IMR-90 (cell line): ENCODE results near the gene KIF12. TPM values are rescaled to one million over a fixed set of nuclear protein-coding genes. Genes with fewer than 3 reads are reported as not detected.

Experiments
- ATAC-seq: fragments of 200-7000 bp; cut with Tn5 transposase; 2 replicates; pipeline ENCODE4 v1.9.1; 2020; ENCODE audit warnings: low read depth, mild to moderate bottlenecking, moderate library complexity
- BruUV-seq: library from RNA; stranded (reverse); fragments of 400-500 nt; replicated peaks from 2 replicates; lab custom pipeline; 2021; lab: Mats Ljungman, UMichigan
- CTCF ChIA-PET: fragments of 300-600 bp; formaldehyde crosslinking; extraction: SDS; loops from one replicate; lab custom pipeline; 2021; ENCODE audit warnings: antibody characterized with exemption; lab: Yijun Ruan, JAX
- POLR2A ChIA-PET: fragments of 300-600 bp; sonication (Branson Sonifier 250); formaldehyde crosslinking; loops from one replicate; lab custom pipeline; 2022; ENCODE audit warnings: antibody characterized with exemption; ENCODE audit not compliant: unreplicated experiment; lab: Charles Lee
- DNase-seq: peaks from one replicate; pipeline ENCODE4 v3.0.0; 2013
- H2AFZ ChIP-seq: replicated peaks from 2 replicates; pipeline ENCODE3; 2013; ENCODE audit warnings: low read length, mild to moderate bottlenecking; ENCODE audit not compliant: poor library complexity
- H2AK5ac ChIP-seq: 2 replicates; pipeline ENCODE4 v1.6.1; 2013; ENCODE audit warnings: low read depth, low read length, inconsistent platforms
- H2AK9ac ChIP-seq: replicated peaks from 2 replicates; pipeline ENCODE3; 2013; ENCODE audit warnings: mild to moderate bottlenecking, low read depth, low read length, moderate library complexity; ENCODE audit not compliant: poor library complexity
- H2BK120ac ChIP-seq: 2 replicates; pipeline ENCODE4 v1.6.1; 2013; ENCODE audit warnings: low read depth, low read length, inconsistent platforms
- H2BK15ac ChIP-seq: 3 replicates; pipeline ENCODE4 v1.6.1; 2013; ENCODE audit warnings: low read depth, low read length, inconsistent platforms
- H2BK20ac ChIP-seq: 2 replicates; pipeline ENCODE4 v1.6.1; 2013; ENCODE audit warnings: low read depth, mild to moderate bottlenecking, inconsistent platforms, low read length, moderate library complexity
- H2BK5ac ChIP-seq: 2 replicates; pipeline ENCODE4 v1.6.1; 2013; ENCODE audit warnings: mild to moderate bottlenecking, low read depth, low read length, inconsistent platforms; ENCODE audit not compliant: poor library complexity, severe bottlenecking
- H3K14ac ChIP-seq: replicated peaks from 2 replicates; pipeline ENCODE4 v1.6.1; 2013; ENCODE audit warnings: low read depth, low read length, inconsistent platforms
- H3K18ac ChIP-seq: 2 replicates; pipeline ENCODE4 v1.6.1; 2013; ENCODE audit warnings: low read depth, low read length, control low read depth
- H3K23ac ChIP-seq: 2 replicates; pipeline ENCODE4 v1.6.1; 2013; ENCODE audit warnings: low read depth, low read length, inconsistent platforms
- H3K27ac ChIP-seq: 2 replicates; pipeline ENCODE4 v1.5.1; 2013; ENCODE audit warnings: mild to moderate bottlenecking, control low read depth, low read length; ENCODE audit not compliant: insufficient read depth
- H3K27me3 ChIP-seq: 2 replicates; pipeline ENCODE4 v1.6.1; 2013; ENCODE audit warnings: low read length; ENCODE audit not compliant: control insufficient read depth, insufficient read depth
- H3K36me3 ChIP-seq: 2 replicates; pipeline ENCODE4 v1.6.1; 2013; ENCODE audit warnings: low read length, mixed read lengths; ENCODE audit not compliant: control insufficient read depth, insufficient read depth
- H3K4ac ChIP-seq: 2 replicates; pipeline ENCODE4 v1.6.1; 2013; ENCODE audit warnings: low read depth, low read length, inconsistent platforms
- H3K4me1 ChIP-seq: 2 replicates; pipeline ENCODE4 v1.6.1; 2013; ENCODE audit warnings: low read length, mixed read lengths; ENCODE audit not compliant: control insufficient read depth, insufficient read depth
- H3K4me2 ChIP-seq: 2 replicates; pipeline ENCODE4 v1.6.1; 2013; ENCODE audit warnings: low read depth, mild to moderate bottlenecking, control low read depth, low read length, moderate library complexity
- H3K4me3 ChIP-seq: 2 replicates; pipeline ENCODE4 v1.5.1; 2013; ENCODE audit warnings: low read depth, mild to moderate bottlenecking, control low read depth, low read length, moderate library complexity; ENCODE audit not compliant: insufficient read depth
- H3K56ac ChIP-seq: 2 replicates; pipeline ENCODE4 v1.6.1; 2013; ENCODE audit warnings: low read length, inconsistent platforms; ENCODE audit not compliant: insufficient read depth; ENCODE audit errors: extremely low read depth
- H3K79me1 ChIP-seq, 2 experiments: 2 replicates each; pipeline ENCODE4 v1.6.1; 2013; ENCODE audit warnings: low read length in 2 of 2, inconsistent platforms in 1 of 2, low read depth in 1 of 2
- H3K9ac ChIP-seq: 2 replicates; pipeline ENCODE4 v1.6.1; 2013; ENCODE audit warnings: low read depth, low read length, control low read depth
- H3K9me1 ChIP-seq: 2 replicates; pipeline ENCODE4 v1.6.1; 2013; ENCODE audit warnings: low read length, inconsistent platforms; ENCODE audit not compliant: insufficient read depth
- H3K9me3 ChIP-seq: 2 replicates; pipeline ENCODE4 v1.6.1; 2013; ENCODE audit warnings: low read length; ENCODE audit not compliant: control insufficient read depth, insufficient read depth
- H4K20me1 ChIP-seq: 2 replicates; pipeline ENCODE4 v1.6.1; 2013; ENCODE audit warnings: low read length, inconsistent platforms; ENCODE audit not compliant: insufficient read depth
- H4K5ac ChIP-seq: 2 replicates; pipeline ENCODE4 v1.6.1; 2013; ENCODE audit warnings: mild to moderate bottlenecking, low read depth, low read length, control low read depth
- H4K8ac ChIP-seq, 2 experiments: 2 replicates each; pipeline ENCODE4 v1.6.1; 2013; ENCODE audit warnings: low read depth in 2 of 2, low read length in 2 of 2, control low read depth in 1 of 2, inconsistent platforms in 1 of 2
- H4K91ac ChIP-seq: 2 replicates; pipeline ENCODE4 v1.6.1; 2013; ENCODE audit warnings: low read depth, low read length, inconsistent platforms; ENCODE audit not compliant: insufficient read depth
- BHLHE40 ChIP-seq: fragments of 150-350 bp; IDR thresholded peaks from 2 replicates; pipeline ENCODE4 v1.6.1; 2016; ENCODE audit warnings: mild to moderate bottlenecking, low read depth, low read length
- CEBPB ChIP-seq: IDR thresholded peaks from 2 replicates; pipeline ENCODE4 v1.6.1; 2012; ENCODE audit warnings: low read depth, low read length, improper control_type of control experiment
- CHD1 ChIP-seq: IDR thresholded peaks from 2 replicates; pipeline ENCODE4 v1.6.1; 2012; ENCODE audit warnings: low read depth, low read length, improper control_type of control experiment
- CTCF ChIP-seq: conservative IDR thresholded peaks from 2 replicates; pipeline ENCODE4 v1.5.1; 2012; ENCODE audit warnings: mild to moderate bottlenecking, low read depth, low read length, improper control_type of control experiment
- FOS ChIP-seq: fragments of 150-350 bp; IDR thresholded peaks from 2 replicates; pipeline ENCODE4 v1.6.1; 2016; ENCODE audit warnings: low read depth, low read length
- MAFK ChIP-seq: IDR thresholded peaks from 2 replicates; pipeline ENCODE4 v1.6.1; 2012; ENCODE audit warnings: low read depth, low read length, improper control_type of control experiment
- MAZ ChIP-seq: IDR thresholded peaks from 2 replicates; pipeline ENCODE4 v1.6.1; 2012; ENCODE audit warnings: low read depth, mild to moderate bottlenecking, low read length, improper control_type of control experiment, moderate library complexity, borderline replicate concordance
- MXI1 ChIP-seq: IDR thresholded peaks from 2 replicates; pipeline ENCODE4 v1.6.1; 2012; ENCODE audit warnings: low read depth, mild to moderate bottlenecking, low read length, moderate library complexity, borderline replicate concordance
- NFE2L2 ChIP-seq: fragments of 150-350 bp; IDR thresholded peaks from 2 replicates; pipeline ENCODE4 v1.6.1; 2016; ENCODE audit warnings: low read depth, mild to moderate bottlenecking, low read length
- POLR2A ChIP-seq: IDR thresholded peaks from 2 replicates; pipeline ENCODE4 v1.6.1; 2012; ENCODE audit warnings: mild to moderate bottlenecking, low read depth, low read length
- RAD21 ChIP-seq: IDR thresholded peaks from 2 replicates; pipeline ENCODE4 v1.6.1; 2012; ENCODE audit warnings: low read length, improper control_type of control experiment
- RCOR1 ChIP-seq: IDR thresholded peaks from 2 replicates; pipeline ENCODE4 v1.6.1; 2012; ENCODE audit warnings: mild to moderate bottlenecking, low read length, improper control_type of control experiment; ENCODE audit not compliant: insufficient replicate concordance
- RFX5 ChIP-seq: IDR thresholded peaks from 2 replicates; pipeline ENCODE4 v1.8.0; 2012; ENCODE audit warnings: low read depth, mild to moderate bottlenecking, low read length, moderate library complexity
- SMC3 ChIP-seq: fragments of 150-350 bp; IDR thresholded peaks from 2 replicates; pipeline ENCODE4 v1.6.1; 2016; ENCODE audit warnings: low read depth, mild to moderate bottlenecking, antibody characterized with exemption, low read length, moderate library complexity
- USF2 ChIP-seq: fragments of 150-350 bp; IDR thresholded peaks from 2 replicates; pipeline ENCODE4 v1.6.1; 2017; ENCODE audit warnings: mild to moderate bottlenecking, antibody characterized with exemption, low read length, low read depth
- WGBS, 2 experiments: methylation state at CpG; one replicate each; pipeline versions ENCODE4 v1.1.5 to v1.1.7; 2013; ENCODE audit warnings: missing lambda C conversion rate in 2 of 2; ENCODE audit not compliant: insufficient read length in 1 of 2; ENCODE audit errors: extremely low coverage in 2 of 2; 5-methylcytosine and 5-hydroxymethylcytosine counted together
- dilution Hi-C: fragments of 300-500 bp; cut with HindIII; formaldehyde crosslinking; loops from one replicate; pipeline ENCODE4 v1.14.3; 2018; ENCODE audit warnings: low sequenced_read_pairs; ENCODE audit not compliant: unreplicated experiment
- in situ Hi-C: fragments of 300-500 bp; cut with MboI; formaldehyde crosslinking; loops from 3 replicates; pipeline ENCODE4 v1.14.3; 2019; ENCODE audit warnings: low sequenced_read_pairs, inconsistent platforms, mixed read lengths
- intact Hi-C: fragments of 100-400 bp; cut with micrococcal nuclease; formaldehyde crosslinking; loops from 2 replicates; pipeline ENCODE4 v1.10.0; 2022
- polyA plus RNA-seq, 3 experiments: library from polyadenylated mRNA; depleted of rRNA; stranded (reverse); fragments of >200 nt; gene quantifications; 2 replicates each; pipeline ENCODE4 v1.2.3, GENCODE V29; 2012; ENCODE audit warnings: low replicate concordance in 1 of 3
- total RNA-seq: library from RNA; depleted of rRNA; stranded (reverse); fragments of >200 nt; gene quantifications from 2 replicates; pipeline ENCODE4 v1.2.3, GENCODE V29; 2012
- TF ChIP-seq, protein P1 (sequence below): fragments of 150-350 bp; IDR thresholded peaks from 2 replicates; pipeline ENCODE4 v1.6.1; 2016; ENCODE audit warnings: low read depth, mild to moderate bottlenecking, low read length, moderate library complexity, borderline replicate concordance

KIF12 gene
- total and polyA plus RNA-seq, 2 of the 4 experiments (the other 2 are of a cell fraction): not detected

DNA sequence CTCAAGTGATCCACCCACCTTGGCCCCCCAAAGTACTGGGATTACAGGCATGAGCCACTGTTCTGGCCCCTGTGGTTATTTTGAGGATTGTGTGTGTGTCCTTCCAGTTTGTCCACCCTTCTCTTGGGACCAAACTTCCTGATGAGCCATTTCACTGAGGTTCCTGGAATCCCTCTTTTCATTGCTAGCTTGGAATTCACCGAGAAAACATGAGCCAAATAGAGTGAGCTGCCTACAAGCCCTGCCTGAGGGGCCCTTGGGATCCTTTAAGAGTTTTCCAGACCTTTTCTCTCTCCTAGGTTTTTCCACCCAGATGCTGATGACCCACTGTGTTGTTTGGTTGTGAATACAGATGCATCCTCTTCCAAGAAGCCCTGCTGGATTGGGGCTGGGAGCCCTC is 13.2 kb upstream of the KIF12 start:
- H3K9me3 ChIP-seq: no peaks in the 10 kb centered on the region
- no peak overlapping the region for H3K23ac ChIP-seq
- dilution Hi-C loops: no loop called here
- H3K27ac ChIP-seq: no peak overlapping the region
- no peak overlapping the region for H3K14ac ChIP-seq
- POLR2A ChIA-PET: no interaction called here
- H2BK15ac ChIP-seq: no peak overlapping the region
- H3K9me1 ChIP-seq: no peaks in the 10 kb centered on the region; the same call in 1 of the 2 replicates
- CTCF ChIA-PET: interaction anchor here (1.4 kb wide), 1 partner anchor 43 kb away, joined by 4 read pairs; the partner anchor contains the start of gene COL27A1
- H2BK120ac ChIP-seq: no peak overlapping the region
- no peak overlapping the region for H3K18ac ChIP-seq
- no peak overlapping the region for H4K5ac ChIP-seq
- no peak overlapping the region for H4K8ac ChIP-seq
- BruUV-seq: no TSS peak
- no CpG with 5 or more reads among the region's 1 CpG for WGBS, 2 experiments
- no peak overlapping the region for H2BK5ac ChIP-seq
- H3K36me3 ChIP-seq: no peaks in the 10 kb centered on the region
- no peak overlapping the region for H2BK20ac ChIP-seq
- in situ Hi-C loops: loop anchor here (5.0 kb wide), 1 partner anchor 180 kb away; no protein-coding TSS in a partner anchor
- H2AK5ac ChIP-seq: no peak overlapping the region
- DNase-seq (no peak), ATAC-seq (no peak)
- no peaks in the 10 kb centered on the region; the same call in 1 of the 2 replicates for H4K20me1 ChIP-seq
- TF ChIP-seq, protein P1, sequence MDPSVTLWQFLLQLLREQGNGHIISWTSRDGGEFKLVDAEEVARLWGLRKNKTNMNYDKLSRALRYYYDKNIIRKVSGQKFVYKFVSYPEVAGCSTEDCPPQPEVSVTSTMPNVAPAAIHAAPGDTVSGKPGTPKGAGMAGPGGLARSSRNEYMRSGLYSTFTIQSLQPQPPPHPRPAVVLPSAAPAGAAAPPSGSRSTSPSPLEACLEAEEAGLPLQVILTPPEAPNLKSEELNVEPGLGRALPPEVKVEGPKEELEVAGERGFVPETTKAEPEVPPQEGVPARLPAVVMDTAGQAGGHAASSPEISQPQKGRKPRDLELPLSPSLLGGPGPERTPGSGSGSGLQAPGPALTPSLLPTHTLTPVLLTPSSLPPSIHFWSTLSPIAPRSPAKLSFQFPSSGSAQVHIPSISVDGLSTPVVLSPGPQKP: no peak
- no peak for TF ChIP-seq RCOR1
- TF ChIP-seq RAD21: no peak
- TF ChIP-seq MXI1: no peak
- no peak for TF ChIP-seq BHLHE40
- TF ChIP-seq FOS: no peak
- TF ChIP-seq POLR2A: no peak
- TF ChIP-seq MAFK: no peak
- no peak for TF ChIP-seq NFE2L2
- no peak for TF ChIP-seq SMC3
- no peak for TF ChIP-seq MAZ
- no peak for TF ChIP-seq CEBPB
- TF ChIP-seq CTCF: no peak
- TF ChIP-seq RFX5: no peak
- TF ChIP-seq USF2: no peak
- TF ChIP-seq CHD1: no peak
- no peak overlapping the region for H3K4ac ChIP-seq
- no peak overlapping the region for H3K4me3 ChIP-seq
- peaks cover 9% of the 10 kb centered on the region for H3K4me1 ChIP-seq
- no peak overlapping the region for H3K9ac ChIP-seq
- H2AK9ac ChIP-seq: no peak overlapping the region
- intact Hi-C loops: no loop called here
- no peak overlapping the region for H3K4me2 ChIP-seq
- no peak overlapping the region for H2AFZ ChIP-seq
- H3K27me3 ChIP-seq: peaks cover 18% of the 10 kb centered on the region
- H3K79me1 ChIP-seq: no peaks in the 10 kb centered on the region
- H3K56ac ChIP-seq: no peak overlapping the region
- no peak overlapping the region for H4K91ac ChIP-seq
